ENCODE results near the gene SLC22A14. TPM values are rescaled to one million over a fixed set of nuclear protein-coding genes. Genes with fewer than 3 reads are reported as not detected.

The SLC22A14 gene
- total and polyA plus RNA-seq, 4 donors, result 0.17 TPM; not detected in 3

GRCh38 chr3:38314112-38314763 is 32.1 kb downstream of the SLC22A14 start:
- no peak overlapping the region for H3K9ac ChIP-seq (ENCODE audit: low read depth in 1 of 2, low read length in 2 of 2)
- DNase-seq (ENCODE audit: low spot score), result no peak

DNA sequence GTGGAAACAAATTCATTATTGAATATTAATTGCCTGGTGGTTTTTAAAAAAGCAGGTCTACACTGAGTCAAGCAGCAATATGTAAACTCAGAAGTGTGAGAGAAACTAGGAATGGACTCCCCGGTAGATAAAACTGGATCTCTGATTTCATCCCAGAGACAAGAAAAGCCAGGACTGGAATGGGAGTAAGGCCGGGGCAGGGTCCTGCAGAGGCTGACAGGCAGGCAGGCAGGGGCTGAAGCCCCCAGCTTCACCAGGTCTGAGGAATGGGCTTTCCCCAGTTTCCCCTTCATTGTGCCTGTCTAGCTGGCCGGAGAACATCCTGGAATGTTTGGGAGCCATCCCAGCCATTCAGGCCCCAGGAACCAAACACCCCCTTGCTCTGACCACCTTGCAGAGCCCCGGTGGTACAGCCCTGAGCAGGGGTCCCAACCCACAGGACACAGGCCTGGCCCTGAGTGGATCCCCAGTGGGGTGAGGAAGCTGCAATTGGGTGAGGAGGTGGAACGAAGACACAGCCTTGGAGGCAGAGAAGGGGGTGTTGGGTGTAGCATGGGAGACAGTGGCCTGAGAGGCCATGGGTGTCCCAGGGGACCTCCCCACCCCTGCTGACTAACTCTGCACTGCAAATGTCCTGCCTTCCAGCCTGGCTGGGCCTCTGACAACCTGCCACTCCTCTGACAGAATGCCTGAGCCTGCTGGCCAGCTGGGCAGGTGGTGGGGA is 32.8 kb downstream of the SLC22A14 start:
- no peaks in the 10 kb centered on the region for H3K36me3 ChIP-seq (ENCODE audit: control insufficient read depth in 4 of 4, insufficient read depth in 3 of 4, low read depth in 1 of 4, low read length in 3 of 4)
- no peaks in the 10 kb centered on the region for H3K4me1 ChIP-seq (ENCODE audit: control insufficient read depth in 4 of 4, insufficient read depth in 4 of 4, low read length in 3 of 4)
- no peaks in the 10 kb centered on the region for H3K27me3 ChIP-seq (ENCODE audit: control insufficient read depth in 4 of 4, insufficient read depth in 4 of 4, low read length in 3 of 4)
- no peaks in the 10 kb centered on the region for H3K9me3 ChIP-seq (ENCODE audit: control insufficient read depth in 4 of 4, low read length in 3 of 4)
- TF ChIP-seq YY1 (IDR thresholded peaks at IDR 0.05) (no peak), GABPA (IDR thresholded peaks at IDR 0.05 in 1 of 2, conservative IDR thresholded peaks at IDR 0.05 in 1 of 2) (no peak), RXRA (IDR thresholded peaks at IDR 0.05) (no peak), HNF4A (conservative IDR thresholded peaks at IDR 0.05) (no peak), JUND (IDR thresholded peaks at IDR 0.05) (no peak), NR2F2 (IDR thresholded peaks at IDR 0.05) (no peak), RAD21 (IDR thresholded peaks at IDR 0.05) (no peak), EGR1 (IDR thresholded peaks at IDR 0.05; ENCODE audit: low read depth in 2 of 2) (no peak), FOXA2 (IDR thresholded peaks at IDR 0.05) (no peak)
- TF ChIP-seq, protein P1, sequence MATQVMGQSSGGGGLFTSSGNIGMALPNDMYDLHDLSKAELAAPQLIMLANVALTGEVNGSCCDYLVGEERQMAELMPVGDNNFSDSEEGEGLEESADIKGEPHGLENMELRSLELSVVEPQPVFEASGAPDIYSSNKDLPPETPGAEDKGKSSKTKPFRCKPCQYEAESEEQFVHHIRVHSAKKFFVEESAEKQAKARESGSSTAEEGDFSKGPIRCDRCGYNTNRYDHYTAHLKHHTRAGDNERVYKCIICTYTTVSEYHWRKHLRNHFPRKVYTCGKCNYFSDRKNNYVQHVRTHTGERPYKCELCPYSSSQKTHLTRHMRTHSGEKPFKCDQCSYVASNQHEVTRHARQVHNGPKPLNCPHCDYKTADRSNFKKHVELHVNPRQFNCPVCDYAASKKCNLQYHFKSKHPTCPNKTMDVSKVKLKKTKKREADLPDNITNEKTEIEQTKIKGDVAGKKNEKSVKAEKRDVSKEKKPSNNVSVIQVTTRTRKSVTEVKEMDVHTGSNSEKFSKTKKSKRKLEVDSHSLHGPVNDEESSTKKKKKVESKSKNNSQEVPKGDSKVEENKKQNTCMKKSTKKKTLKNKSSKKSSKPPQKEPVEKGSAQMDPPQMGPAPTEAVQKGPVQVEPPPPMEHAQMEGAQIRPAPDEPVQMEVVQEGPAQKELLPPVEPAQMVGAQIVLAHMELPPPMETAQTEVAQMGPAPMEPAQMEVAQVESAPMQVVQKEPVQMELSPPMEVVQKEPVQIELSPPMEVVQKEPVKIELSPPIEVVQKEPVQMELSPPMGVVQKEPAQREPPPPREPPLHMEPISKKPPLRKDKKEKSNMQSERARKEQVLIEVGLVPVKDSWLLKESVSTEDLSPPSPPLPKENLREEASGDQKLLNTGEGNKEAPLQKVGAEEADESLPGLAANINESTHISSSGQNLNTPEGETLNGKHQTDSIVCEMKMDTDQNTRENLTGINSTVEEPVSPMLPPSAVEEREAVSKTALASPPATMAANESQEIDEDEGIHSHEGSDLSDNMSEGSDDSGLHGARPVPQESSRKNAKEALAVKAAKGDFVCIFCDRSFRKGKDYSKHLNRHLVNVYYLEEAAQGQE (IDR thresholded peaks at IDR 0.05), result no peak
- TF ChIP-seq, protein P2, sequence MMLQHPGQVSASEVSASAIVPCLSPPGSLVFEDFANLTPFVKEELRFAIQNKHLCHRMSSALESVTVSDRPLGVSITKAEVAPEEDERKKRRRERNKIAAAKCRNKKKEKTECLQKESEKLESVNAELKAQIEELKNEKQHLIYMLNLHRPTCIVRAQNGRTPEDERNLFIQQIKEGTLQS (IDR thresholded peaks at IDR 0.05), result no peak
- TF ChIP-seq, protein P3, sequence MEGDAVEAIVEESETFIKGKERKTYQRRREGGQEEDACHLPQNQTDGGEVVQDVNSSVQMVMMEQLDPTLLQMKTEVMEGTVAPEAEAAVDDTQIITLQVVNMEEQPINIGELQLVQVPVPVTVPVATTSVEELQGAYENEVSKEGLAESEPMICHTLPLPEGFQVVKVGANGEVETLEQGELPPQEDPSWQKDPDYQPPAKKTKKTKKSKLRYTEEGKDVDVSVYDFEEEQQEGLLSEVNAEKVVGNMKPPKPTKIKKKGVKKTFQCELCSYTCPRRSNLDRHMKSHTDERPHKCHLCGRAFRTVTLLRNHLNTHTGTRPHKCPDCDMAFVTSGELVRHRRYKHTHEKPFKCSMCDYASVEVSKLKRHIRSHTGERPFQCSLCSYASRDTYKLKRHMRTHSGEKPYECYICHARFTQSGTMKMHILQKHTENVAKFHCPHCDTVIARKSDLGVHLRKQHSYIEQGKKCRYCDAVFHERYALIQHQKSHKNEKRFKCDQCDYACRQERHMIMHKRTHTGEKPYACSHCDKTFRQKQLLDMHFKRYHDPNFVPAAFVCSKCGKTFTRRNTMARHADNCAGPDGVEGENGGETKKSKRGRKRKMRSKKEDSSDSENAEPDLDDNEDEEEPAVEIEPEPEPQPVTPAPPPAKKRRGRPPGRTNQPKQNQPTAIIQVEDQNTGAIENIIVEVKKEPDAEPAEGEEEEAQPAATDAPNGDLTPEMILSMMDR (IDR thresholded peaks at IDR 0.05; ENCODE audit: low read depth, low read length, missing input control), result no peak
- no peak for DNase-seq (ENCODE audit: low spot score)
- no peak overlapping the region for H3K27ac ChIP-seq (ENCODE audit: low read depth in 1 of 2, low read length in 2 of 2)
- 82% methylated on average over 5 of the region's 5 CpGs for WGBS
- H3K4me3 ChIP-seq (ENCODE audit: low read depth in 1 of 3, low read length in 3 of 3), result no peak overlapping the region
- no peak overlapping the region for H3K9ac ChIP-seq (ENCODE audit: low read depth in 1 of 2, low read length in 2 of 2)

More at GRCh38 chr3:38314112-38314763, 32.1 kb downstream of the SLC22A14 start:
- no peaks in the 10 kb centered on the region for H3K27me3 ChIP-seq (ENCODE audit: control insufficient read depth in 4 of 4, insufficient read depth in 4 of 4, low read length in 3 of 4)
- no peaks in the 10 kb centered on the region for H3K9me3 ChIP-seq (ENCODE audit: control insufficient read depth in 4 of 4, low read length in 3 of 4)
- H3K27ac ChIP-seq (ENCODE audit: low read depth in 1 of 2, low read length in 2 of 2), result no peak overlapping the region
- TF ChIP-seq NR2F2 (IDR thresholded peaks at IDR 0.05), result no peak
- 77% methylated on average over 4 of the region's 4 CpGs for WGBS
- H3K36me3 ChIP-seq (ENCODE audit: control insufficient read depth in 4 of 4, insufficient read depth in 3 of 4, low read depth in 1 of 4, low read length in 3 of 4), result no peaks in the 10 kb centered on the region
- H3K4me3 ChIP-seq (ENCODE audit: low read depth in 1 of 3, low read length in 3 of 3), result no peak overlapping the region
- no peaks in the 10 kb centered on the region for H3K4me1 ChIP-seq (ENCODE audit: control insufficient read depth in 4 of 4, insufficient read depth in 4 of 4, low read length in 3 of 4)

Data from liver (tissue), 9 donors.